GM18907 (cell line): ENCODE measurements around the gene DUSP2.

Experiments
- ATAC-seq: cut with Tn5 transposase; IDR thresholded peaks from one replicate; pipeline ENCODE4 v1.9.1; 2021; ENCODE audit warnings: mild to moderate bottlenecking, moderate library complexity; ENCODE audit not compliant: unreplicated experiment

Gene DUSP2

GRCh38 chr2:96145036-96145847, at the start of gene DUSP2:
Gene DUSP2 (minus strand): TSS chr2:96145440. CDS start chr2:96145354, 86 bp downstream.
- ATAC-seq = peak; percentile 55

GRCh38 chr2:96191937-96192670, 46.9 kb upstream of the DUSP2 start:
- ATAC-seq = no peak

GRCh38 chr2:96188821-96189526, 43.7 kb upstream of the DUSP2 start:
- no peak for ATAC-seq

- ATAC-seq = no peak
Observed at GRCh38 chr2:96186562-96186961, 41.3 kb upstream of the DUSP2 start.

- no peak for ATAC-seq
Observed at GRCh38 chr2:96185516-96185915, 40.3 kb upstream of the DUSP2 start.

- no peak for ATAC-seq
Observed at GRCh38 chr2:96184989-96185388, 39.7 kb upstream of the DUSP2 start.

GRCh38 chr2:96184188-96184587, 38.9 kb upstream of the DUSP2 start:
- ATAC-seq = no peak

GRCh38 chr2:96181529-96181928, 36.3 kb upstream of the DUSP2 start:
- no peak for ATAC-seq

- ATAC-seq = no peak
Observed at GRCh38 chr2:96180521-96180920, 35.3 kb upstream of the DUSP2 start.

GRCh38 chr2:96180002-96180401, 34.8 kb upstream of the DUSP2 start:
- ATAC-seq = no peak

- ATAC-seq = no peak
Observed at GRCh38 chr2:96176661-96177060, 31.4 kb upstream of the DUSP2 start.

GRCh38 chr2:96175951-96176350, 30.7 kb upstream of the DUSP2 start:
- no peak for ATAC-seq

GRCh38 chr2:96174251-96175144, 29.3 kb upstream of the DUSP2 start:
- ATAC-seq = peak; percentile 85

GRCh38 chr2:96171831-96172230, 26.6 kb upstream of the DUSP2 start:
- no peak for ATAC-seq

GRCh38 chr2:96170626-96171025, 25.4 kb upstream of the DUSP2 start:
- ATAC-seq = no peak

- ATAC-seq = no peak
Observed at GRCh38 chr2:96169868-96170507, 24.7 kb upstream of the DUSP2 start.

GRCh38 chr2:96167407-96168013, 22.3 kb upstream of the DUSP2 start:
- no peak for ATAC-seq

GRCh38 chr2:96164459-96165184, 19.4 kb upstream of the DUSP2 start:
- peak; percentile 65 for ATAC-seq
